MCF 10A (cell line): ENCODE data around the gene CYP2C19. TPM values are rescaled to one million over a fixed set of nuclear protein-coding genes. Genes with fewer than 3 reads are reported as not detected.

Experiments
- BruUV-seq: library from RNA; stranded (reverse); fragments of 400-500 nt; replicated peaks from 2 replicates; lab custom pipeline; 2021; lab: Mats Ljungman, UMichigan
- CTCF ChIA-PET: fragments of 300-600 bp; sonication (Branson Sonifier 250); formaldehyde crosslinking; extraction: SDS; loops from one replicate; lab custom pipeline; 2021; ENCODE audit warnings: antibody characterized with exemption, inconsistent platforms; lab: Yijun Ruan, JAX
- POLR2A ChIA-PET: fragments of 300-600, 350-650 bp; sonication (Branson Sonifier 250); formaldehyde crosslinking; extraction: SDS; loops from one replicate; lab custom pipeline; 2020; ENCODE audit warnings: antibody characterized with exemption, inconsistent platforms; lab: Yijun Ruan, JAX
- DNase-seq: peaks from one replicate; pipeline ENCODE4 v3.0.0-alpha.2; 2018; ENCODE audit not compliant: unreplicated experiment
- H3K27ac Mint-ChIP-seq: one replicate; pipeline ENCODE4 v1.8.0; 2022; ENCODE audit warnings: mild to moderate bottlenecking, low read depth, mixed read lengths; ENCODE audit not compliant: unreplicated experiment
- H3K27me3 Mint-ChIP-seq: one replicate; pipeline ENCODE4 v1.8.0; 2022; ENCODE audit warnings: mixed read lengths; ENCODE audit not compliant: insufficient read depth, unreplicated experiment
- H3K36me3 Mint-ChIP-seq: one replicate; pipeline ENCODE4 v1.8.0; 2022; ENCODE audit warnings: mild to moderate bottlenecking, moderate library complexity, mixed read lengths; ENCODE audit not compliant: insufficient read depth, unreplicated experiment
- H3K4me1 Mint-ChIP-seq: one replicate; pipeline ENCODE4 v1.8.0; 2022; ENCODE audit warnings: mixed read lengths; ENCODE audit not compliant: insufficient read depth, unreplicated experiment
- H3K4me3 Mint-ChIP-seq: one replicate; pipeline ENCODE4 v1.8.0; 2022; ENCODE audit warnings: mild to moderate bottlenecking, moderate library complexity, mixed read lengths; ENCODE audit not compliant: unreplicated experiment
- H3K9me3 Mint-ChIP-seq: one replicate; pipeline ENCODE4 v1.8.0; 2022; ENCODE audit warnings: mixed read lengths; ENCODE audit not compliant: unreplicated experiment
- intact Hi-C: fragments of 100-400 bp; cut with micrococcal nuclease; formaldehyde crosslinking; loops from 2 replicates; pipeline ENCODE4 v1.14.1; 2022
- total RNA-seq: library from RNA; stranded (reverse); gene quantifications from 2 replicates; pipeline ENCODE4 v1.2.3, GENCODE V29; 2022
- TF ChIP-seq, protein P1 (sequence below): fragments of 200-600 bp; IDR thresholded peaks from one replicate; pipeline ENCODE4 v1.8.0; 2022; ENCODE audit warnings: antibody characterized with exemption, mild to moderate bottlenecking; ENCODE audit not compliant: unreplicated experiment

CYP2C19 gene
- total RNA-seq, 1 experiment from 2014 or later = not detected

DNA sequence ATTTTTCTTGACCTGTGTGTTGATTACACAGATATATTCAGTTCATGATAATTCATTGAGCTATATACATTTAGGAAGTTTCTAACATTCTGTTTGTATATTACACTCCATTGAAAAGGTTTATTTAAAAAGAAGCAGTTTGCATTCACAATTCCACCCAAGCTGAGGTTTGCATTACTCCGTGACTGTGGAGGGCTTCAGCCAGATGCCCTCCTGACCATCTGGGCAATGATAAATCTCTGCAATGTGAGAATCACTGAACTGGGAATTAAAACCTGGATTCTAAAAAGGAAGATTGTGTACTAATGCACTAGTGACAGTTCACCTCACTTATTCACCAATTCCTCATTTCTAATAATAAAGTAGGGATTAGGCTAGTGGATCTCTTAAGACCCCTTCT is 139.6 kb downstream of the CYP2C19 start:
- Mint-ChIP-seq H3K27ac (no peak overlapping the region), H3K4me3 (no peak overlapping the region), H3K4me1 (no peaks in the 10 kb centered on the region), H3K36me3 (no peaks in the 10 kb centered on the region), H3K9me3 (no peaks in the 10 kb centered on the region), H3K27me3 (no peaks in the 10 kb centered on the region)
- no peak for DNase-seq
- POLR2A ChIA-PET = interaction anchor here (0.5 to 1.0 kb wide), 2 partner anchors 22 to 222 kb away, joined by 3 read pairs; no protein-coding TSS in a partner anchor
- TF ChIP-seq, protein P1, sequence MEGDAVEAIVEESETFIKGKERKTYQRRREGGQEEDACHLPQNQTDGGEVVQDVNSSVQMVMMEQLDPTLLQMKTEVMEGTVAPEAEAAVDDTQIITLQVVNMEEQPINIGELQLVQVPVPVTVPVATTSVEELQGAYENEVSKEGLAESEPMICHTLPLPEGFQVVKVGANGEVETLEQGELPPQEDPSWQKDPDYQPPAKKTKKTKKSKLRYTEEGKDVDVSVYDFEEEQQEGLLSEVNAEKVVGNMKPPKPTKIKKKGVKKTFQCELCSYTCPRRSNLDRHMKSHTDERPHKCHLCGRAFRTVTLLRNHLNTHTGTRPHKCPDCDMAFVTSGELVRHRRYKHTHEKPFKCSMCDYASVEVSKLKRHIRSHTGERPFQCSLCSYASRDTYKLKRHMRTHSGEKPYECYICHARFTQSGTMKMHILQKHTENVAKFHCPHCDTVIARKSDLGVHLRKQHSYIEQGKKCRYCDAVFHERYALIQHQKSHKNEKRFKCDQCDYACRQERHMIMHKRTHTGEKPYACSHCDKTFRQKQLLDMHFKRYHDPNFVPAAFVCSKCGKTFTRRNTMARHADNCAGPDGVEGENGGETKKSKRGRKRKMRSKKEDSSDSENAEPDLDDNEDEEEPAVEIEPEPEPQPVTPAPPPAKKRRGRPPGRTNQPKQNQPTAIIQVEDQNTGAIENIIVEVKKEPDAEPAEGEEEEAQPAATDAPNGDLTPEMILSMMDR = no peak
- no TSS peak for BruUV-seq
- intact Hi-C loops = no loop called here
- CTCF ChIA-PET = no interaction called here

GRCh38 chr10:94902570-94902969 is 140.1 kb downstream of the CYP2C19 start:
- BruUV-seq = no TSS peak
- Mint-ChIP-seq H3K9me3 (no peaks in the 10 kb centered on the region), H3K36me3 (no peaks in the 10 kb centered on the region), H3K4me3 (no peak overlapping the region), H3K4me1 (no peaks in the 10 kb centered on the region), H3K27me3 (no peaks in the 10 kb centered on the region), H3K27ac (no peak overlapping the region)
- POLR2A ChIA-PET = interaction anchor here (1.0 kb wide), 1 partner anchor 222 kb away, joined by 3 read pairs; no protein-coding TSS in a partner anchor
- TF ChIP-seq, protein P1 = no peak
- intact Hi-C loops = no loop called here
- DNase-seq = peak; percentile 75
- CTCF ChIA-PET = no interaction called here

Other genes with a start within 250 kb of the CYP2C19 start
- gene HELLS, start 216.9 kb upstream of the CYP2C19 start, total RNA-seq = 12.1 and 31.4 TPM in 2 replicates
- not detected in 2 replicates for gene CYP2C18, start 79.0 kb upstream of the CYP2C19 start, total RNA-seq
- gene CYP2C9, start 176.0 kb downstream of the CYP2C19 start, total RNA-seq = not detected in 2 replicates